Upper lobe of left lung (tissue), 6 donors: ENCODE results near the gene ZDHHC14. TPM values are rescaled to one million over a fixed set of nuclear protein-coding genes. Genes with fewer than 3 reads are reported as not detected.
A peak's percentile ranks its signal among the peaks of the same experiment; 100 is the strongest.

Experiments
- ATAC-seq, 2 donors: fragments of 200-7000 bp; cut with Tn5 transposase; one replicate each; pipeline ENCODE4 v1.9.1; 2022; ENCODE audit warnings: mild to moderate bottlenecking in 2 of 2, moderate library complexity in 2 of 2; ENCODE audit not compliant: low FRiP score in 2 of 2
- DNase-seq, 2 donors: peaks; one replicate each; pipeline ENCODE4 v3.0.0-alpha.2; 2019 to 2020
- H3K27ac ChIP-seq, 4 donors: fragments of 200-600 bp; sonication (generic); one replicate each; pipeline ENCODE4 v1.5.1; 2016 to 2019
- H3K27me3 ChIP-seq, 4 donors: fragments of 200-600 bp; sonication (generic); one replicate each; pipeline ENCODE4 v1.5.1; 2017 to 2019
- H3K36me3 ChIP-seq, 4 donors: fragments of 200-600 bp; sonication (generic); one replicate each; pipeline ENCODE4 v1.5.1; 2016 to 2019
- H3K4me1 ChIP-seq, 4 donors: fragments of 200-600 bp; sonication (generic); one replicate each; pipeline ENCODE4 v1.5.1; 2018 to 2019
- H3K4me3 ChIP-seq, 4 donors: fragments of 200-600 bp; sonication (generic); one replicate each; pipeline ENCODE4 v1.5.1; 2017 to 2019; ENCODE audit warnings: mild to moderate bottlenecking in 2 of 4, moderate library complexity in 1 of 4
- H3K9me3 ChIP-seq, 4 donors: fragments of 200-600 bp; sonication (generic); one replicate each; pipeline ENCODE4 v1.5.1; 2018 to 2019
- CTCF ChIP-seq, 6 experiments: fragments of 450-650 bp in 4 of 6; fragments of 200-600 bp in 2 of 6; sonication (generic) in 2 of 6; IDR thresholded peaks; one replicate each; pipeline ENCODE4 v1.5.1; 2016 to 2019; ENCODE audit warnings: antibody characterized with exemption in 6 of 6
- EP300 ChIP-seq, 4 donors: sonication (generic); formaldehyde crosslinking; IDR thresholded peaks; one replicate each; pipeline ENCODE4 v1.5.1; 2017; ENCODE audit warnings: antibody characterized with exemption in 4 of 4, control low read depth in 2 of 4
- POLR2A ChIP-seq, 4 donors: fragments of 450-650 bp; IDR thresholded peaks; one replicate each; pipeline ENCODE4 v1.5.1; 2016 to 2017; ENCODE audit warnings: antibody characterized with exemption in 4 of 4, mild to moderate bottlenecking in 2 of 4
- POLR2AphosphoS5 ChIP-seq, 2 donors: sonication (generic); formaldehyde crosslinking; IDR thresholded peaks; one replicate each; pipeline ENCODE4 v1.5.1; 2017; ENCODE audit warnings: antibody characterized with exemption in 2 of 2
- WGBS, 2 donors: methylation state at CpG; one replicate each; pipeline ENCODE4 v1.1.5; 2017 to 2018; 5-methylcytosine and 5-hydroxymethylcytosine counted together
- small RNA-seq, 4 donors: library from RNA; depleted of rRNA; stranded (forward); fragments of <200 nt; gene quantifications; one replicate each; pipeline ENCODE3, GENCODE V24; 2016
- total RNA-seq, 6 donors: library from RNA; depleted of rRNA in 4 of 6; stranded (reverse); fragments of >200 nt in 4 of 6; gene quantifications; one replicate each; pipeline versions ENCODE4 v1.1.0 to v1.2.1, GENCODE V29; 2016 to 2021
- donor health status: DM: no; HTN: no; CAD: no; lungs with moderate emphysema.
- donor health status: DM: no; HTN: yes; CAD: no; lungs with severe emphysema.

The ZDHHC14 gene
- total RNA-seq, 6 donors from 2014 or later: 5.3 to 16.5 (median 9.4) TPM

DNA sequence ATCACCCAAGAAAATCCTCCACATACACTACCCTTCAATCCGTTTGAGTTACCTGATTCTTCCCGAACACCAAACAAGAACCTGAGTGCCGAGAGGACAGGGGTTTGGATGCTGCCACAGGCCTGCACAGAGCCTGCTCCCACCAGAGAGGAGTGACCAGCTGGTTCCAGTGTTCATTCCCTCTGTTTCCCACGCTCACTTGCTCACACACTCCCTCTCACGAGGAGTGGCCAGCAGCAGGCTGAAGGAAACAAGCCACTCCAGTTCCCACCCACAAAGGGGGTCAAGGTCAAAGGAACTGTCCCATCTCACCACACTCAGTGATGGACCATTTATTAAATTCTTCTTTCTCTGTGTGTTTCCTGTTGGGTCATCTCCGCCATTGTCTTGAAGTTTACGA is 344.8 kb downstream of the ZDHHC14 start:
- WGBS, 2 donors: 89 to 92% methylated on average over 7 of the region's 7 CpGs
- H3K27ac ChIP-seq: no peak overlapping the region
- no peak for ATAC-seq

GRCh38 chr6:157726892-157727628 is 346.1 kb downstream of the ZDHHC14 start:
- TF ChIP-seq CTCF (IDR thresholded peaks at IDR 0.05): no peak
- TF ChIP-seq EP300 (IDR thresholded peaks at IDR 0.05): no peak
- no peak for TF ChIP-seq POLR2AphosphoS5 (IDR thresholded peaks at IDR 0.05)
- no peak for TF ChIP-seq POLR2A (IDR thresholded peaks at IDR 0.05)
- Histone ChIP-seq H3K36me3 (no peaks in the 10 kb centered on the region), H3K27me3 (no peaks in the 10 kb centered on the region), H3K4me1 (no peaks in the 10 kb centered on the region), H3K9me3 (no peaks in the 10 kb centered on the region), H3K27ac (peak overlapping the region in 2 of 4 donors; percentile 12 to 29), H3K4me3 (no peak overlapping the region)
- no peak for DNase-seq
- ATAC-seq: no peak
- WGBS, 2 donors: 63 to 66% methylated on average over 7 of the region's 7 CpGs

More for the DNA sequence above, 344.8 kb downstream of the ZDHHC14 start:
- no peak overlapping the region for H3K4me3 ChIP-seq
- H3K27me3 ChIP-seq: no peaks in the 10 kb centered on the region
- H3K36me3 ChIP-seq: no peaks in the 10 kb centered on the region
- H3K4me1 ChIP-seq: no peaks in the 10 kb centered on the region
- no peaks in the 10 kb centered on the region for H3K9me3 ChIP-seq
- no peak for TF ChIP-seq EP300 (IDR thresholded peaks at IDR 0.05)
- TF ChIP-seq POLR2AphosphoS5 (IDR thresholded peaks at IDR 0.05): no peak
- no peak for TF ChIP-seq POLR2A (IDR thresholded peaks at IDR 0.05)
- TF ChIP-seq CTCF (IDR thresholded peaks at IDR 0.05): no peak
- no peak for DNase-seq

Small RNA genes within 50 kb of the gene (small RNA-seq; reads per million reads assigned to genes)
- gene MIR3692: 0 reads per million in 4 donors

Other genes starting within 250 kb of the ZDHHC14 start
- gene TMEM242, start 57.7 kb upstream of the ZDHHC14 start, total RNA-seq: 10 to 100 TPM in 1 of 6 donors, 1 to 10 TPM in 5; 2.1 to 10.8 (median 6.5) TPM